GM18867 (cell line): Measurements from ENCODE around the gene COIL.
"Not testable (repeated sequence)": the region's sequence is repeated elsewhere in the genome, so short reads cannot be mapped to it uniquely, and the experiment has no call there.

Experiments
- ATAC-seq: cut with Tn5 transposase; IDR thresholded peaks from one replicate; pipeline ENCODE4 v1.9.1; 2021; ENCODE audit warnings: mild to moderate bottlenecking, moderate library complexity; ENCODE audit not compliant: unreplicated experiment

Gene COIL, protein sequence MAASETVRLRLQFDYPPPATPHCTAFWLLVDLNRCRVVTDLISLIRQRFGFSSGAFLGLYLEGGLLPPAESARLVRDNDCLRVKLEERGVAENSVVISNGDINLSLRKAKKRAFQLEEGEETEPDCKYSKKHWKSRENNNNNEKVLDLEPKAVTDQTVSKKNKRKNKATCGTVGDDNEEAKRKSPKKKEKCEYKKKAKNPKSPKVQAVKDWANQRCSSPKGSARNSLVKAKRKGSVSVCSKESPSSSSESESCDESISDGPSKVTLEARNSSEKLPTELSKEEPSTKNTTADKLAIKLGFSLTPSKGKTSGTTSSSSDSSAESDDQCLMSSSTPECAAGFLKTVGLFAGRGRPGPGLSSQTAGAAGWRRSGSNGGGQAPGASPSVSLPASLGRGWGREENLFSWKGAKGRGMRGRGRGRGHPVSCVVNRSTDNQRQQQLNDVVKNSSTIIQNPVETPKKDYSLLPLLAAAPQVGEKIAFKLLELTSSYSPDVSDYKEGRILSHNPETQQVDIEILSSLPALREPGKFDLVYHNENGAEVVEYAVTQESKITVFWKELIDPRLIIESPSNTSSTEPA

GRCh38 chr17:56960596-56961538 lies at the start of gene COIL:
COIL (minus strand) TSS chr17:56961050; CDS start chr17:56961019, 31 bp downstream.
- peak; percentile 94 for ATAC-seq

GRCh38 chr17:57010487-57010886 lies 49.6 kb upstream of the COIL start:
- no peak for ATAC-seq

DNA sequence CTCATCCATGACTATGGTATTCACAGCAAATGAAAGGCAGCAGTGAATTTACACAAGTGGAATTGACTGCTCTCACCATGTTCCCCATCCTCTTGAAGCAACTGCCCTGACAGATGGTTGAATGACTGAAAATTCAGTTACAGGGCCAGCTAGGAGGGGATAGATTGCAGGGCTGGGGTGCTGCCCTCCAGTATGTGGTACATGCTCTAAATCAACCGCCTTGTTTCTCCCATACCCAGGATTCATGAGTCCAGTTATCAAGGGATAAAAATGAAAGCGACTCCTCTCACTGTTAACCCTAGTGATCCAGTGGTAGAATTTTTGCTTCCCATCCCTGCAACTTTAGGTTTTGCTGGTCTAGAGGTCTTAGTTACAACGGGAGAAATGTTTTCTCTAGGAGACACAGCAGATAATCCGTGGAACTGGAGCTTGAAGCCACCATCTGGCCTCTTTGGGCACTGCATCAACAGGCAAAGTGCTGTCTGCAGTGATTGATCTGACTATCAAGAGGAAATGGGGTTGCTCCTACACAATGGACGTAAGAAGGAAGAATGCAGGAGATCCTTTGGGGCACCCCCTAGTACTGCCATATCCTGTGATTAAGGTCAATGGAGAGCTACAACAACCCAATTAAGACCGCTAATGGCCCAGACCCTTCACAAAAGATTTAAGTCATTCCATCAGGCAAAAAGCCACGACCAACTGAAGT lies 49.0 kb upstream of the COIL start:
- ATAC-seq = peak; percentile 54

- no peak for ATAC-seq
Observed at GRCh38 chr17:57008958-57009357, 48.1 kb upstream of the COIL start.

DNA sequence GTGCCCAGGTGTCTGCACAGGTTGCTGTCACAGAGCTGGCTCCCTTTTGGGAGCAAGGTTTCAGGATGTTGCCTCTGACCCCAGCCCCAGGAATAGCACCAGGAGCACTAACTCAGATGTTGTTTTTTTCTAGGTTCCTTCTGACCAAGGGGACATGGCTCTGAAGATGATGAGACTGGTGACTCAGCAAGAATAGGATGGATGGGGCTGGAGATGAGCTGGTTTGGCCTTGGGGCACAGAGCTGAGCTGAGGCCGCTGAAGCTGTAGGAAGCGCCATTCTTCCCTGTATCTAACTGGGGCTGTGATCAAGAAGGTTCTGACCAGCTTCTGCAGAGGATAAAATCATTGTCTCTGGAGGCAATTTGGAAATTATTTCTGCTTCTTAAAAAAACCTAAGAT lies 45.2 kb upstream of the COIL start:
- ATAC-seq = no peak

GRCh38 chr17:57004944-57005579 lies 44.2 kb upstream of the COIL start:
- ATAC-seq = peak; percentile 78

DNA sequence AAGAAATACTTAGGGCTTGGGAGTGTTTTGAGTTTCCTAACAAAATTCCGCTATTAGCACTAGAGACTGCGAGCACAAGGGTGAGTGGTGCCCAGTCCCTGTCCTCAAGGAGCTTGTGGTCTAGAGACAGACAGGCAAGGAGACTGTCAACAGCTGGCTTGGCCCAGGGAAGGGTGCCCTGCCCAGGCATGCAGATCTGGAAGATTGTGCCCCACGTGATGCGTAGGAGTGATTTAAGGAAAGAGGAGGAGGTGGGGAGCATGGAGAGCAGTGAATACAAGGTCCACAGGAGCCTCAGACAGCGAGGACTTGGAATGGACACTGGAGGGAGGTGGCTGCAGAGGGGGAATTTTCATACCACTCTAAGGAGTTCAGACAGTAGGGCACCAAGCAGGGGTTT lies 42.1 kb upstream of the COIL start:
- ATAC-seq = no peak

DNA sequence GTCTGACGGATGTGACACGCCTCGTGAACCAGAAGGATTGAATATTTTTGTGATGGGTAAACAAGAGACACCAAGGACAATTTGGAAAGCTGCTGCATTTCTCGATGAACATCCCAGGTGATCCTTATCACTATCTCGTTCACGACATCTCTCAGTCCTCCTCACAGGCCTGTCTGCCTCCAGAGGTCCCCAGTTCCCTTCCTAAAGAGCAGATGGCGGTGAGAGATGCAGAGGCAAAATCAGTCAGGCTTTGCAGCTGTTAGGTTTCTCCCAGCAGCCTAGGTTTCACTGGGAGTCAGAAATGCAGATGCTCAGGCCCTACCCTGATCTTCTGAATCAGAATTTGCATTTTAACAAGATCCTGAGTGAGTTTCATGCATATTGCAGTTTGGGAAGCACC lies 40.7 kb upstream of the COIL start:
- no peak for ATAC-seq

DNA sequence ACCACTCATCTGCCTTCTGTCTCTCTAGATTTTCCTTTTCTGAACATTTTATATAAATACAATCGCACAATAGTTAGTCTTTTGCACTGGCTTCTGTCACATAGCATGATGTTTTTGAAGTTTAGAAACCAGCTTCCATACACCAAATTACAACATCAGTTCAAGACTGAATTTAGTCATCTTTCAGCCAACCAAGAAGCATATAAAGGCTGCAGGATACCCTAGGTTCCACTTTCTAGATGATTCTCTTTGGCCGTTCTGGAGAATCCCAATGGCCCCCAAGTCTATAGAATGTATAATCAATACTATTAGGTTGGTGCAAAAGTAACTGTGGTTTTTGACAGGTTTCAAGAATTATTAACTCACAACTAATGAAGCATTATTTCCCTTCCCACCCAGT lies 36.5 kb upstream of the COIL start:
- no peak for ATAC-seq

GRCh38 chr17:56995766-56996165 lies 34.9 kb upstream of the COIL start:
- ATAC-seq = no peak

DNA sequence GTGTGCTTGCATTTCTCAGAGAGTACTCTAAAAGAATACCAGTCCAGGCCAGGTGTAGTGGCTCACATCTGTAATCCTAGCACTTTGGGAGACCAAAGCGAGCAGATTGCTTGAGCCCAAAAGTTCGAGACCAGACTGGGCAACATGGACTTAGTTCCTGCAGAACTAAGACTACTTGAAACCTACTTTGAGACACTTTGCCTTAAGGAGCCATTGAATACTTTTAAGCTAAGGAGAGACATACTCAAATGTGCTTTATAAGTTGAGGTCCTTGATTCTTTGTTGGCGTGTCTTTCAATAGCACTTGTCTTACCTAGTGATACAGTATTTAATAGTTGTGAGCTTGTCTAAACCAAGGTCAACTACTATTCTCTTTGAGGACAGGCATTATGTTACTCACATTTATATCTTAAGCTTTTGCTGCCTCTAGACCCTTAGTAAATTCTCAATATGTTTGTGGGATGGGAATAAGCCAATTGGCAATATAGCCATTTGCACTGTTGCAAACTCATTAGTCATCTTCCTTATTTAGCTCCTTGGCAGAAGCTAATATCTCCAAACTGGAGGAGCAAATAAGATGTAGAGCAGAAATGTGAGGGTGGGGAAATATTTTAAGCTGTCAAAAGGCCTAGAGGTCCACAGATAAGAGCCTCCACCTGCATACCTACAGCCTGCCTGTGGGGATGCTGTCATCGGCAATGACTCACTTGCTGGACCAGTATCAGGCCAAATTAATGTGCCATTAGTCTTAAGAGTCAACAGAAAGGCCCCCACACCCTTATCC lies 33.4 kb upstream of the COIL start:
- no peak for ATAC-seq

GRCh38 chr17:56992364-56992763 lies 31.5 kb upstream of the COIL start:
- ATAC-seq = no peak

GRCh38 chr17:56988901-56989572 lies 28.2 kb upstream of the COIL start:
- ATAC-seq = no peak

GRCh38 chr17:56987283-56987834 lies 26.5 kb upstream of the COIL start:
- ATAC-seq = no peak

- ATAC-seq = no peak
Observed at GRCh38 chr17:56985371-56986162, 24.7 kb upstream of the COIL start.

GRCh38 chr17:56983366-56983765 lies 22.5 kb upstream of the COIL start:
- no peak for ATAC-seq

DNA sequence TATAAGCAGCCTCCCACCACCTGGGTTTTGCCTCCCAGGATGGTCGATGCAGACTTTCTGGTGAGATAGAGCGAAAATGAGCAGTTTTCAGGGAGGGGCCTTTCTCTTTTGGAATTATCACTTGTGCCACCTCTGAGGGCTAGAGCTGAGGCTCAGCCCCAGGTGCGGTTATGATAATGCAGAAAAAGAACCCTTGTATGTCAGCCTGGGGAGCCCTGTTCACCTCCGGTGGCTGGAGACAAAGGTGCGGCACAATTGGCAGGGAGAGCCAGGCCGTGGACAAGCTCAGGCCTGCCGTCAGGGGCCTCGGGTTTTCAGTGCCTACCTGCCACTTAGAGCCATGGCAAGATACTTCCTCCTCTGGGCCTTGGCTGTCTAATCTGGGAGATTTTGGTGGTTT lies 21.5 kb upstream of the COIL start:
- ATAC-seq = no peak

DNA sequence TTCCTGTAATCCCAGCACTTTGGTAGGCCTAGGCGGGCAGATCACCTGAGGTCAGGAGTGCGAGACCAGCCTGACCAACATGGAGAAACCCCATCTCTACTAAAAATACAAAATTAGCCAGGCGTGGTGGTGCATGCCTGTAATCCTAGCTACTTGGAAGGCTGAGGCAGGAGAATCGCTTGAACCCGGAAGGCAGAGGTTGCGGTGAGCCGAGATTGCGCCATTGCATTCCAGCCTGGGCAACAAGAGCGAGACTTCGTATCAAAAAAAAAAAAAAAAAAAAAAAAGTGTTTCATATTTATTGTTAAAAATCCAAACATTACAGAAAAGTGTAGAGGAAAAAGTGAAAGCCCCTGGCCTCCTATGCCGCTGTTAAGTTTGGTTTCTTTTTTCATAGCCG lies 19.7 kb upstream of the COIL start:
- not testable (repeated sequence) for ATAC-seq
